Pancreas (tissue), 10 donors: ENCODE data around the gene ROBO4. TPM values are rescaled to one million over a fixed set of nuclear protein-coding genes. Genes with fewer than 3 reads are reported as not detected.
A peak's percentile ranks its signal among the peaks of the same experiment; 100 is the strongest.

ENCODE experiments used
- ATAC-seq, 4 donors: fragments of 200-7000 bp; cut with Tn5 transposase; one replicate each; pipeline versions ENCODE4 v1.8.0 to v1.9.1; 2020; ENCODE audit warnings: mild to moderate bottlenecking in 4 of 4, moderate library complexity in 4 of 4
- DNase-seq, 6 donors: peaks; one replicate each; pipeline ENCODE4 v3.0.0-alpha.2; 2020
- FAIRE-seq: peaks from 2 replicates; lab custom pipeline; 2012; peaks lifted over from hg19 to GRCh38; lab: Jason Lieb, UNC
- H3K27ac ChIP-seq, 4 donors: fragments of 200-600 bp; sonication (generic); 1 replicate in 3 of 4; 2 replicates in 1 of 4; pipeline versions ENCODE4 v1.5.0 to v1.8.0; 2020
- H3K27me3 ChIP-seq, 4 donors: fragments of 200-600 bp; one replicate each; pipeline ENCODE4 v1.8.0; 2021
- H3K36me3 ChIP-seq, 3 donors: fragments of 200-600 bp; sonication (generic) in 1 of 3; one replicate each; pipeline versions ENCODE4 v1.5.0 to v1.8.0; 2020 to 2021
- H3K4me1 ChIP-seq, 3 donors: fragments of 200-600 bp; one replicate each; pipeline ENCODE4 v1.8.0; 2021
- H3K4me3 ChIP-seq, 4 donors: fragments of 200-600 bp; sonication (generic) in 2 of 4; one replicate each; pipeline versions ENCODE4 v1.5.0 to v1.8.0; 2020 to 2021
- H3K9me3 ChIP-seq, 4 donors: fragments of 200-600 bp; one replicate each; pipeline ENCODE4 v1.8.0; 2021
- CTCF ChIP-seq, 4 donors: fragments of 200-600 bp; sonication (generic) in 3 of 4; IDR thresholded peaks; one replicate each; pipeline versions ENCODE4 v1.5.0 to v1.8.0; 2021; ENCODE audit warnings: antibody characterized with exemption in 4 of 4
- WGBS, 2 donors: extraction: QIAGEN DNeasy Blood & Tissue Kit; methylation state at CpG; one replicate each; pipeline ENCODE4 v1.1.7; 2013; 5-methylcytosine and 5-hydroxymethylcytosine counted together
- intact Hi-C, 3 donors: fragments of 100-400 bp; cut with DNase I; formaldehyde crosslinking; loops; one replicate each; pipeline versions ENCODE4 v1.11.1 to v1.14.2; 2022
- polyA plus RNA-seq, 2 donors: library from polyadenylated mRNA; stranded (reverse); fragments of 200-250 nt; gene quantifications; one replicate each; pipeline ENCODE4 v1.2.3, GENCODE V29; 2013
- total RNA-seq, 6 donors: library from RNA; stranded (reverse); fragmentation: NEBNext Ultra II Directional in 4 of 6; extraction: Animal tissue kit (Norgen Biotek cat#: 25700) in 4 of 6; gene quantifications; one replicate each; pipeline versions ENCODE4 v1.2.1 to v1.2.4, GENCODE V29; 2021 to 2023
- donor health status: healthy with polysubstance abuse.
- donor health status: DM: no; HTN: no; CAD: no; lungs with moderate emphysema.
- donor health status: DM: no; HTN: no; CAD: no.
- donor health status: control.
- donor health status: control.
- donor health status: Bipolar disorder and iron deficiency.
- donor health status: DM: yes; HTN: yes; CAD: no.
- donor health status: DM: no; HTN: no; CAD: no.
- donor health status: DM: no; HTN: no; CAD: no.
- donor health status: DM: yes; HTN: yes; CAD: no.

Gene ROBO4
- total and polyA plus RNA-seq, 8 donors, result 2.3 to 9.8 (median 3.8) TPM

GRCh38 chr11:124920356-124920755 is 22.7 kb upstream of the ROBO4 start:
- WGBS, 2 donors, result 90 to 95% methylated on average over 5 of the region's 5 CpGs
- FAIRE-seq (no peak), ATAC-seq (no peak), DNase-seq (no peak)
- Histone ChIP-seq H3K27ac (no peak overlapping the region), H3K36me3 (no peaks in the 10 kb centered on the region), H3K4me3 (peak overlapping the region in 1 of 4 donors; percentile 44), H3K27me3 (peaks cover 0 to 4% (median 0%) of the 10 kb centered on the region in 4 donors), H3K9me3 (no peaks in the 10 kb centered on the region), H3K4me1 (no peaks in the 10 kb centered on the region)
- intact Hi-C loops, result no loop called here
- no peak for TF ChIP-seq CTCF (IDR thresholded peaks at IDR 0.05)

- FAIRE-seq, result no peak
- WGBS, 2 donors, result 96 to 100% methylated on average over 2 of the region's 2 CpGs
- no peak for ATAC-seq
- Histone ChIP-seq H3K36me3 (no peaks in the 10 kb centered on the region), H3K4me1 (no peaks in the 10 kb centered on the region), H3K27me3 (peaks cover 0 to 4% (median 0%) of the 10 kb centered on the region in 4 donors), H3K4me3 (no peak overlapping the region), H3K27ac (no peak overlapping the region), H3K9me3 (no peaks in the 10 kb centered on the region)
- TF ChIP-seq CTCF (IDR thresholded peaks at IDR 0.05), result no peak
- intact Hi-C loops, result no loop called here
- no peak for DNase-seq
Measured at GRCh38 chr11:124919898-124920297, 22.2 kb upstream of the ROBO4 start.

GRCh38 chr11:124918950-124919349 is 21.3 kb upstream of the ROBO4 start, which contains the start of gene HEPN1:
TSS of gene HEPN1 (plus strand) at chr11:124919250.
- H3K4me3 ChIP-seq, result no peak within 1 kb of the TSS
- intact Hi-C loops, result no loop called here
- TF ChIP-seq CTCF (IDR thresholded peaks at IDR 0.05), result no peak
- WGBS, 2 donors, result 41 to 56% methylated on average over 3 of the region's 3 CpGs
- no peaks in the 10 kb centered on the region for H3K4me1 ChIP-seq
- H3K9me3 ChIP-seq, result no peaks in the 10 kb centered on the region
- ATAC-seq (no peak), DNase-seq (no peak), FAIRE-seq (no peak)
- no peak within 1 kb of the TSS for H3K27ac ChIP-seq
- H3K27me3 ChIP-seq, result peaks cover 0 to 4% (median 0%) of the 10 kb centered on the region in 4 donors
- H3K36me3 ChIP-seq, result no peaks in the 10 kb centered on the region

- intact Hi-C loops, result no loop called here
- ATAC-seq (no peak), FAIRE-seq (no peak), DNase-seq (no peak)
- no peak for TF ChIP-seq CTCF (IDR thresholded peaks at IDR 0.05)
- no peak overlapping the region for H3K4me3 ChIP-seq
- no peaks in the 10 kb centered on the region for H3K4me1 ChIP-seq
- H3K27ac ChIP-seq, result no peak overlapping the region
- peaks cover 0 to 4% (median 0%) of the 10 kb centered on the region in 4 donors for H3K27me3 ChIP-seq
- no peaks in the 10 kb centered on the region for H3K36me3 ChIP-seq
- H3K9me3 ChIP-seq, result no peaks in the 10 kb centered on the region
- WGBS, 2 donors, result 64 to 73% methylated on average over 6 of the region's 6 CpGs
Measured at GRCh38 chr11:124917115-124917637, 19.5 kb upstream of the ROBO4 start.

- Histone ChIP-seq H3K4me3 (no peak overlapping the region), H3K27me3 (peaks cover 0 to 3% (median 0%) of the 10 kb centered on the region in 4 donors), H3K27ac (no peak overlapping the region), H3K4me1 (no peaks in the 10 kb centered on the region), H3K36me3 (no peaks in the 10 kb centered on the region), H3K9me3 (no peaks in the 10 kb centered on the region)
- FAIRE-seq, result no peak
- intact Hi-C loops, result no loop called here
- no peak for ATAC-seq
- TF ChIP-seq CTCF (IDR thresholded peaks at IDR 0.05), result no peak
- no peak for DNase-seq
Measured at GRCh38 chr11:124916370-124916710, 18.7 kb upstream of the ROBO4 start.
